Adrenal gland (tissue), 12 donors: ENCODE measurements around the gene SNX20. TPM values are rescaled to one million over a fixed set of nuclear protein-coding genes. Genes with fewer than 3 reads are reported as not detected.
A peak's percentile ranks its signal among the peaks of the same experiment; 100 is the strongest.

Experiments used
- DNase-seq, 7 donors: peaks; one replicate each; pipeline ENCODE4 v3.0.0-alpha.2; 2019 to 2020
- H3K27ac ChIP-seq, 5 donors: fragments of 200-600 bp; sonication (generic) in 4 of 5; 1 replicate in 3 of 5; 2 replicates in 2 of 5; pipeline versions ENCODE4 v1.5.1 to v1.8.0; 2016 to 2020; ENCODE audit warnings: mild to moderate bottlenecking in 1 of 5
- H3K27me3 ChIP-seq: fragments of 200-600 bp; 2 replicates; pipeline ENCODE4 v1.8.0; 2021
- H3K36me3 ChIP-seq, 2 donors: fragments of 200-600 bp; replicated peaks in 1 of 2; 1 replicate in 1 of 2; 2 replicates in 1 of 2; pipeline versions ENCODE4 v1.5.1 to v1.8.0; 2018 to 2022
- H3K4me1 ChIP-seq, 2 donors: fragments of 200-600 bp; replicated peaks in 1 of 2; 1 replicate in 1 of 2; 2 replicates in 1 of 2; pipeline versions ENCODE4 v1.5.1 to v1.8.0; 2018 to 2021
- H3K4me3 ChIP-seq, 4 donors: fragments of 200-600 bp; sonication (generic) in 3 of 4; one replicate each; pipeline ENCODE4 v1.5.1; 2016 to 2018
- H3K9me3 ChIP-seq, 3 donors: fragments of 200-600 bp; sonication (generic) in 1 of 3; replicated peaks in 1 of 3; 1 replicate in 2 of 3; 2 replicates in 1 of 3; pipeline versions ENCODE4 v1.5.1 to v1.8.0; 2016 to 2021
- CTCF ChIP-seq, 6 experiments: fragments of 450-650 bp in 4 of 6; fragments of 200-600 bp in 2 of 6; sonication (generic) in 1 of 6; IDR thresholded peaks; 1 replicate in 5 of 6; 2 replicates in 1 of 6; pipeline versions ENCODE4 v1.5.1 to v1.8.0; 2016 to 2021; ENCODE audit warnings: antibody characterized with exemption in 6 of 6, mild to moderate bottlenecking in 2 of 6, moderate library complexity in 1 of 6
- POLR2A ChIP-seq, 2 donors: fragments of 450-650 bp; IDR thresholded peaks; one replicate each; pipeline ENCODE4 v1.6.1; 2017; ENCODE audit warnings: antibody characterized with exemption in 2 of 2, mild to moderate bottlenecking in 2 of 2, moderate library complexity in 1 of 2
- WGBS, 4 donors: extraction: QIAGEN DNeasy Blood & Tissue Kit in 2 of 4; methylation state at CpG; one replicate each; pipeline versions ENCODE4 v1.1.5 to v1.1.7; 2013 to 2017; 5-methylcytosine and 5-hydroxymethylcytosine counted together
- intact Hi-C, 2 donors: fragments of 100-400 bp; cut with DNase I; formaldehyde crosslinking; loops; one replicate each; pipeline versions ENCODE4 v1.14.1 to v1.15.0; 2022 to 2023
- polyA plus RNA-seq, 3 donors: library from polyadenylated mRNA; stranded (reverse); fragments of 200-250 nt in 2 of 3; fragments of 350-450 nt in 1 of 3; fragmentation: Illumina TruSeq in 1 of 3; extraction: RNeasy Lipid Tissue Mini Kit (QIAGEN cat#74804) in 1 of 3; gene quantifications; one replicate each; pipeline ENCODE4 v1.2.3, GENCODE V29; 2013 to 2014
- total RNA-seq, 9 donors: library from RNA; depleted of rRNA in 4 of 9; stranded (reverse); fragments of >200 nt in 4 of 9; fragments of 120-200 nt in 1 of 9; fragmentation: NEBNext Ultra II Directional in 1 of 9; extraction: Animal tissue kit (Norgen Biotek cat#: 25700) in 1 of 9; gene quantifications; one replicate each; pipeline versions ENCODE4 v1.1.0 to v1.2.4, GENCODE V29; 2013 to 2023
- donor health status: healthy with polysubstance abuse.
- donor health status: Bipolar disorder and iron deficiency.
- donor health status: DM: yes; HTN: yes; CAD: no.
- donor health status: DM: no; HTN: no; CAD: no.
- donor health status: DM: no; HTN: no; CAD: no.
- donor health status: DM: yes; HTN: yes; CAD: no.

SNX20 gene
- total and polyA plus RNA-seq, 12 donors, result 0.12 to 4.0 (median 2.6) TPM

- H3K4me1 ChIP-seq, result no peaks in the 10 kb centered on the region
Observed at GRCh38 chr16:50712560-50712898, 31.4 kb upstream of the SNX20 start.

DNA sequence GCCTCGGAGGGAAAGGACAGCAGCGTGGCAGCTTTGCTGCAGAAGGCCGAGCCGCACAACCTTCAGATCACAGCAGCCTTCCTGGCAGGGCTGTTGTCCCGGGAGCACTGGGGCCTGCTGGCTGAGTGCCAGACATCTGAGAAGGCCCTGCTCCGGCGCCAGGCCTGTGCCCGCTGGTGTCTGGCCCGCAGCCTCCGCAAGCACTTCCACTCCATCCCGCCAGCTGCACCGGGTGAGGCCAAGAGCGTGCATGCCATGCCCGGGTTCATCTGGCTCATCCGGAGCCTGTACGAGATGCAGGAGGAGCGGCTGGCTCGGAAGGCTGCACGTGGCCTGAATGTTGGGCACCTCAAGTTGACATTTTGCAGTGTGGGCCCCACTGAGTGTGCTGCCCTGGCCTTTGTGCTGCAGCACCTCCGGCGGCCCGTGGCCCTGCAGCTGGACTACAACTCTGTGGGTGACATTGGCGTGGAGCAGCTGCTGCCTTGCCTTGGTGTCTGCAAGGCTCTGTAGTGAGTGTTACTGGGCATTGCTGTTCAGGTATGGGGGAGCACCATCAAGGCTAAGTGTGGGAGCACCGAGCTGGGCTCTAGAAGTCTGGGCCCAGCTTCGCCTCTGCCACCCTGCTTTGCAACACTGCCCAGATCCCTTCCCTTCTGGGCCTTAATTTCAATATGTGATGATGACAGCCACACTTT lies 30.9 kb upstream of the SNX20 start:
- intact Hi-C loops, result no loop called here
- TF ChIP-seq CTCF (IDR thresholded peaks at IDR 0.05) (no peak), POLR2A (IDR thresholded peaks at IDR 0.05) (no peak)
- peak; percentile 51 to 85 (median 74) for DNase-seq

More at GRCh38 chr16:50712560-50712898, 31.4 kb upstream of the SNX20 start:
- intact Hi-C loops, result no loop called here
- DNase-seq, result no peak
- 57 to 89% (median 69%) methylated on average over 3 of the region's 3 CpGs for WGBS, 4 donors
- no peaks in the 10 kb centered on the region for H3K9me3 ChIP-seq
- no peak overlapping the region for H3K4me3 ChIP-seq
- H3K36me3 ChIP-seq, result no peaks in the 10 kb centered on the region
- TF ChIP-seq POLR2A (IDR thresholded peaks at IDR 0.05), result no peak
- TF ChIP-seq CTCF (IDR thresholded peaks at IDR 0.05), result no peak
- H3K27ac ChIP-seq, result no peak overlapping the region
- H3K27me3 ChIP-seq, result no peaks in the 10 kb centered on the region

DNA sequence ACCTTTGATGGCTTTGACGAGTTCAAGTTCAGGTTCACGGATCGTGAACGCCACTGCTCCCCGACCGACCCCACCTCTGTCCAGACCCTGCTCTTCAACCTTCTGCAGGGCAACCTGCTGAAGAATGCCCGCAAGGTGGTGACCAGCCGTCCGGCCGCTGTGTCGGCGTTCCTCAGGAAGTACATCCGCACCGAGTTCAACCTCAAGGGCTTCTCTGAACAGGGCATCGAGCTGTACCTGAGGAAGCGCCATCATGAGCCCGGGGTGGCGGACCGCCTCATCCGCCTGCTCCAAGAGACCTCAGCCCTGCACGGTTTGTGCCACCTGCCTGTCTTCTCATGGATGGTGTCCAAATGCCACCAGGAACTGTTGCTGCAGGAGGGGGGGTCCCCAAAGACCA lies 29.9 kb upstream of the SNX20 start:
- DNase-seq, result peak in 1 of 7 donors; percentile 10
- H3K36me3 ChIP-seq, result no peaks in the 10 kb centered on the region
- TF ChIP-seq POLR2A (IDR thresholded peaks at IDR 0.05) (no peak), CTCF (IDR thresholded peaks at IDR 0.05) (no peak)
- no peaks in the 10 kb centered on the region for H3K9me3 ChIP-seq
- 92 to 96% (median 95%) methylated on average over 15 to 21 of the region's 21 CpGs for WGBS, 4 donors
- no peak overlapping the region for H3K4me3 ChIP-seq
- no peak overlapping the region for H3K27ac ChIP-seq
- no peaks in the 10 kb centered on the region for H3K27me3 ChIP-seq
- H3K4me1 ChIP-seq, result no peaks in the 10 kb centered on the region
- intact Hi-C loops, result no loop called here

More for the DNA sequence above, 30.9 kb upstream of the SNX20 start:
- WGBS, 4 donors, result 57 to 85% (median 68%) methylated on average over 6 to 25 of the region's 25 CpGs
- H3K9me3 ChIP-seq, result no peaks in the 10 kb centered on the region
- no peak overlapping the region for H3K27ac ChIP-seq
- H3K27me3 ChIP-seq, result no peaks in the 10 kb centered on the region
- H3K4me1 ChIP-seq, result no peaks in the 10 kb centered on the region
- H3K4me3 ChIP-seq, result no peak overlapping the region
- H3K36me3 ChIP-seq, result no peaks in the 10 kb centered on the region

- H3K36me3 ChIP-seq, result no peaks in the 10 kb centered on the region
- H3K27me3 ChIP-seq, result no peaks in the 10 kb centered on the region
- peak in 1 of 7 donors; percentile 7 for DNase-seq
- H3K4me3 ChIP-seq, result no peak overlapping the region
- TF ChIP-seq CTCF (IDR thresholded peaks at IDR 0.05), result no peak
- no peak for TF ChIP-seq POLR2A (IDR thresholded peaks at IDR 0.05)
- peaks cover 0 to 2% (median 0%) of the 10 kb centered on the region in 3 donors for H3K9me3 ChIP-seq
- no peak overlapping the region for H3K27ac ChIP-seq
- intact Hi-C loops, result no loop called here
- H3K4me1 ChIP-seq, result no peaks in the 10 kb centered on the region
- WGBS, 4 donors, result 84 to 87% (median 85%) methylated on average over 4 to 5 of the region's 5 CpGs
Observed at GRCh38 chr16:50709980-50710379, 28.9 kb upstream of the SNX20 start.
